ENCODE measurements around the gene MCTP1.

The MCTP1 gene

DNA sequence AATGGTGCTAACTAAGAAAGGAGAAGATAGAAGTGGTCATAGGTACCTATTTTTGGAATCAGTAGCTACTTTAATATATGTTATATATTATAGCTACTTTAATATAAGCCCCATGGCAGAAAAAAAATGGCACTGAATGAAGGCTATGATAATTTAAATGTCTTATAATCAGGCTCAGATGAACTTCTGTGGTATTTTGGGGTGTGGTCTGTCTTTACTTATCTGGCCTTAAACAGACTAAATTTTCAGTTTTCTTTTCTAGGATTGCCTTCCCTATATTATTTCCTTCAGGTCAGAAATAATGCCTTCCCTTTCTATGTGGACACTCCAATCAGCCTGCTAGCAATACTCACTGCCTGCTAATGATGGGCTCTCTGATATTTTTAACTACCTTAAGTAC lies 374.2 kb downstream of the MCTP1 start:
- ATAC-seq (ENCODE audit: low read depth) (no peak), DNase-seq (ENCODE audit: low spot score) (no peak)
- TF ChIP-seq, protein P1, sequence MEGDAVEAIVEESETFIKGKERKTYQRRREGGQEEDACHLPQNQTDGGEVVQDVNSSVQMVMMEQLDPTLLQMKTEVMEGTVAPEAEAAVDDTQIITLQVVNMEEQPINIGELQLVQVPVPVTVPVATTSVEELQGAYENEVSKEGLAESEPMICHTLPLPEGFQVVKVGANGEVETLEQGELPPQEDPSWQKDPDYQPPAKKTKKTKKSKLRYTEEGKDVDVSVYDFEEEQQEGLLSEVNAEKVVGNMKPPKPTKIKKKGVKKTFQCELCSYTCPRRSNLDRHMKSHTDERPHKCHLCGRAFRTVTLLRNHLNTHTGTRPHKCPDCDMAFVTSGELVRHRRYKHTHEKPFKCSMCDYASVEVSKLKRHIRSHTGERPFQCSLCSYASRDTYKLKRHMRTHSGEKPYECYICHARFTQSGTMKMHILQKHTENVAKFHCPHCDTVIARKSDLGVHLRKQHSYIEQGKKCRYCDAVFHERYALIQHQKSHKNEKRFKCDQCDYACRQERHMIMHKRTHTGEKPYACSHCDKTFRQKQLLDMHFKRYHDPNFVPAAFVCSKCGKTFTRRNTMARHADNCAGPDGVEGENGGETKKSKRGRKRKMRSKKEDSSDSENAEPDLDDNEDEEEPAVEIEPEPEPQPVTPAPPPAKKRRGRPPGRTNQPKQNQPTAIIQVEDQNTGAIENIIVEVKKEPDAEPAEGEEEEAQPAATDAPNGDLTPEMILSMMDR (IDR thresholded peaks at IDR 0.05; ENCODE audit: poor library complexity, severe bottlenecking) = no peak
- H3K4me1 ChIP-seq (ENCODE audit: insufficient read depth, poor library complexity, severe bottlenecking) = no peaks in the 10 kb centered on the region
- no peak overlapping the region for H3K27ac ChIP-seq (ENCODE audit: poor library complexity, severe bottlenecking)
- H3K4me3 ChIP-seq (ENCODE audit: severe bottlenecking) = no peak overlapping the region
- no peaks in the 10 kb centered on the region for H3K9me3 ChIP-seq (ENCODE audit: severe bottlenecking)
- no peaks in the 10 kb centered on the region for H3K36me3 ChIP-seq (ENCODE audit: low read depth)
- H3K27me3 ChIP-seq (ENCODE audit: insufficient read depth, poor library complexity, severe bottlenecking) = no peaks in the 10 kb centered on the region

DNA sequence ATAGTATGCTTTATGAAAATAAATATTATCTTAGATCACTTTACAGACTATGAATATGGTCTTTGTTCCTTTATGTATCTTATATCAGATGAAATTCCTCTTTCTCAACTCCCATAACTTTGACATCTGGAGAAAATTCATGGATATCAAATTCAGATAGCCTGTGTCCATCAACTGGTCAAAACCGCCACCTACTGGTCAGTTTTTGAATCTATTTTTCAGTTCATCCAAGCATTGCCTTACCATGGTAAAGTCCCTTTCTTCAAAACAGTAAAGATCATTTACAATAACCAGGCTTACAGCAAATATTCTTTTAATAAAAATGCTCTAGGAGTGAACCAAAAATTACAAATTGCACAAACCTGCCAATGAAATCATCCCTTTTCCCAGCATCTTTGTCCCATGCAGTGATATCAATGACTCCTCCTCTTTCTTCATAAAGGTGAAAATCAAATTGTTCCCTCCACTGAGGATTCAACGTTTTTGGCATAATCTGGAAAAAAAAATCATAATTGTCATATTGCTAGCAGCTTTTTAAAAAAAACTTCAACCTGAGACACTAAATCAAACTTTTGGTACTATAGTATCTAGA lies 375.9 kb downstream of the MCTP1 start:
- Histone ChIP-seq H3K9me3 (ENCODE audit: severe bottlenecking) (no peaks in the 10 kb centered on the region), H3K27me3 (ENCODE audit: insufficient read depth, poor library complexity, severe bottlenecking) (no peaks in the 10 kb centered on the region), H3K36me3 (ENCODE audit: low read depth) (no peaks in the 10 kb centered on the region), H3K4me3 (ENCODE audit: severe bottlenecking) (no peak overlapping the region), H3K4me1 (ENCODE audit: insufficient read depth, poor library complexity, severe bottlenecking) (no peaks in the 10 kb centered on the region), H3K27ac (ENCODE audit: poor library complexity, severe bottlenecking) (no peak overlapping the region)
- ATAC-seq (ENCODE audit: low read depth) (peak; percentile 68), DNase-seq (ENCODE audit: low spot score) (no peak)
- TF ChIP-seq, protein P1 (IDR thresholded peaks at IDR 0.05; ENCODE audit: poor library complexity, severe bottlenecking) = peak; percentile 92

DNA sequence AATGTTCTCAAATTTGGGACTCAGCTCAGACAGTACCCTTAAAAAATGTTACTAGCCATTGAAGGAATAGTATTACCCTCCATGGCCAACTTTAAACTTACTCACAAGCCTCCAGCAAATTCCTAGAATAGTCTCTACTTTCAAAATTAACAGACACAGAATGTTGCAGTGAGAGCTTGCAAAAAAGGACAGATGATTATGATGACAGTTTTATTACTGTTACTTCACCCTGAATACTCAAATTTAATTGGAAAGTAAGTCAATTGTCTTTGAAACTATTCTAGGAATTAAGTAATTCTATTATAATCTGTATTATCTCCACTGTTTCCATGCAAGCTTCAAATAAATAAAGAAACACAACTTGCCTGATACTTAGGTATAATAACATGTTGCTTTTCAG lies 378.1 kb downstream of the MCTP1 start:
- H3K27me3 ChIP-seq (ENCODE audit: insufficient read depth, poor library complexity, severe bottlenecking) = no peaks in the 10 kb centered on the region
- ATAC-seq (ENCODE audit: low read depth) (no peak), DNase-seq (ENCODE audit: low spot score) (no peak)
- no peak overlapping the region for H3K27ac ChIP-seq (ENCODE audit: poor library complexity, severe bottlenecking)
- H3K9me3 ChIP-seq (ENCODE audit: severe bottlenecking) = no peaks in the 10 kb centered on the region
- H3K36me3 ChIP-seq (ENCODE audit: low read depth) = no peaks in the 10 kb centered on the region
- peaks cover 1% of the 10 kb centered on the region for H3K4me1 ChIP-seq (ENCODE audit: insufficient read depth, poor library complexity, severe bottlenecking)
- TF ChIP-seq, protein P1 (IDR thresholded peaks at IDR 0.05; ENCODE audit: poor library complexity, severe bottlenecking) = no peak
- H3K4me3 ChIP-seq (ENCODE audit: severe bottlenecking) = no peak overlapping the region

DNA sequence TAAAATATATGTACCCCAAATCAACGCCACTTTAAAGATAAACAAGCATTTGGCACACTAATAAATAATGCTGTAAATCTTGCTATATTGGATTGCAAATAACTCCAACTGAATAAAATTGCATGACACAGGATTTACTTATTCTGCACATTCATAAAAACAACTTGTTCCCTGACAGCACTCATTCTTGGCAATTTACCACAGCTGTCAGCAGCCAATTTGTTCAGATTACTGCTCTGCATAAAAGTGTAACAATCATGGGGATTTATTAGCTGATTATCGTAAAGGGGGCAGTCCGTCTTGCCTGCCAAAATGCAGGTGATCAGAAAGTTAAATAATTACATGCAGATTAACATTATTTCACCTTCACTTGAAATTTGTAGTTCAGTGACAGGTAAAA lies 381.2 kb downstream of the MCTP1 start:
- Histone ChIP-seq H3K27me3 (ENCODE audit: insufficient read depth, poor library complexity, severe bottlenecking) (no peaks in the 10 kb centered on the region), H3K27ac (ENCODE audit: poor library complexity, severe bottlenecking) (no peak overlapping the region), H3K4me1 (ENCODE audit: insufficient read depth, poor library complexity, severe bottlenecking) (peaks cover 9% of the 10 kb centered on the region), H3K36me3 (ENCODE audit: low read depth) (no peaks in the 10 kb centered on the region), H3K4me3 (ENCODE audit: severe bottlenecking) (no peak overlapping the region), H3K9me3 (ENCODE audit: severe bottlenecking) (no peaks in the 10 kb centered on the region)
- DNase-seq (ENCODE audit: low spot score) = no peak
- no peak for ATAC-seq (ENCODE audit: low read depth)
- TF ChIP-seq, protein P1 (IDR thresholded peaks at IDR 0.05; ENCODE audit: poor library complexity, severe bottlenecking) = no peak

DNA sequence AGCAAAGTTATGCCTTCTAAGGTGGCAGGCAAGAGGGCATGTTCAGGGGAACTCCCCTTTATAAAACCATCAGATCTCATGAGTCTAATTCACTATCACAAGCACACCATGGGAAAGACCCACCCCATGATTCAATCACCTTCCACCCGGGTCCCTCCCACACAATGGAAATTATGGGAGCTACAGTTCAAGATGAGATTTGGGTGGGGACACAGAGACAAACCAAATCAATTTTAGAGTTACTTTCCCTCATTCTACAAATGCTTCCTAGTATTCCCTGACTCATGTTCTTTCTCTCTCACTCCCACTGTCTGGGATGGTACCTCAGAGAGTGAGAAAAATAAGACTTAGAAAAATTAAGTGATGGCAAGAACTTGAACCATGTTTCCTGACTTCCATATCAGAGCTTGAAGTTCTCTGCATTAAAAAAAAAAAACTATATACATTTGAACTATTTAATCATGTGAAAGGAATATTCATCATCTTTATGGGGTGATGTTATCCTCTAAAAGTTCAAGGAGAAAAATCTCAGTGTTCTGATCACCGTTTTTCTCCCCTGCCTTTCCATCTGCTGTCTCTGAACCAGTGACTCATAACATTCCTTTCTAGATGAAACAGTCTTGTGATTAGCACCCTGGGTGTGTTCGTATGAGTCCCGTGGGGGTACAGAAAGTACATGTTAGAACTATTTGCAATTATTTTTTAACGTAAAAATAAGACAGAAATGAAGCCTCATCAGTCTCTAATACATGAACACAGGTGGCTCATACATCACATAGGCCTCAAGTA lies 383.5 kb downstream of the MCTP1 start:
- no peaks in the 10 kb centered on the region for H3K36me3 ChIP-seq (ENCODE audit: low read depth)
- TF ChIP-seq, protein P1 (IDR thresholded peaks at IDR 0.05; ENCODE audit: poor library complexity, severe bottlenecking) = no peak
- H3K4me3 ChIP-seq (ENCODE audit: severe bottlenecking) = no peak overlapping the region
- peaks cover 9% of the 10 kb centered on the region for H3K4me1 ChIP-seq (ENCODE audit: insufficient read depth, poor library complexity, severe bottlenecking)
- H3K27me3 ChIP-seq (ENCODE audit: insufficient read depth, poor library complexity, severe bottlenecking) = no peaks in the 10 kb centered on the region
- H3K27ac ChIP-seq (ENCODE audit: poor library complexity, severe bottlenecking) = peak overlapping the region; percentile 40
- peak; percentile 99 for ATAC-seq (ENCODE audit: low read depth)
- no peak for DNase-seq (ENCODE audit: low spot score)
- no peaks in the 10 kb centered on the region for H3K9me3 ChIP-seq (ENCODE audit: severe bottlenecking)

Data from RWPE2 (cell line).